A549 (cell line): ENCODE data around the gene FAM174B. TPM values are rescaled to one million over a fixed set of nuclear protein-coding genes. Genes with fewer than 3 reads are reported as not detected.

Experiments used
- ATAC-seq, 2 experiments: fragments of 200-7000 bp in 1 of 2; fragments of >200 bp in 1 of 2; cut with Nextera tagmentation in 1 of 2; cut with Tn5 transposase in 1 of 2; 3 replicates each; pipeline versions ENCODE4 v1.8.0 to v1.9.1; 2018 to 2020; ENCODE audit warnings: mild to moderate bottlenecking in 1 of 2, moderate library complexity in 1 of 2
- CTCF ChIA-PET: fragments of 300-600 bp; sonication (Branson Sonifier 250); formaldehyde crosslinking; extraction: SDS; loops from one replicate; lab custom pipeline; 2021; ENCODE audit warnings: antibody characterized with exemption, inconsistent platforms; lab: Yijun Ruan, JAX
- POLR2A ChIA-PET: fragments of 350-600 bp; formaldehyde crosslinking; extraction: SDS; loops from one replicate; lab custom pipeline; 2021; ENCODE audit warnings: antibody characterized with exemption, inconsistent platforms; lab: Yijun Ruan, JAX
- DNase-seq, 2 experiments: peaks; one replicate each; pipeline versions ENCODE4 v3.0.0 to v3.0.0-alpha.2; 2011 to 2016; ENCODE audit warnings: low read depth in 1 of 2, low spot score in 1 of 2
- FAIRE-seq: peaks from 2 replicates; lab custom pipeline; 2011; peaks lifted over from hg19 to GRCh38; lab: Jason Lieb, UNC
- H3K27ac ChIP-seq, 2 experiments: fragments of >200 bp; sonication (Bioruptor Twin); formaldehyde crosslinking; 3 replicates each; pipeline ENCODE4 v1.5.1; 2016 to 2017
- H3K4me1 ChIP-seq: fragments of >200 bp; sonication (Bioruptor Twin); formaldehyde crosslinking; 3 replicates; pipeline ENCODE4 v1.6.1; 2016
- H3K4me2 ChIP-seq: fragments of >200 bp; sonication (Bioruptor Twin); formaldehyde crosslinking; 3 replicates; pipeline ENCODE4 v1.6.1; 2016
- H3K4me3 ChIP-seq: fragments of >200 bp; sonication (Bioruptor Twin); formaldehyde crosslinking; 3 replicates; pipeline ENCODE4 v1.5.1; 2016
- H3K9me3 ChIP-seq: fragments of >200 bp; sonication (Bioruptor Twin); formaldehyde crosslinking; 3 replicates; pipeline ENCODE4 v1.6.1; 2016
- EHMT2 ChIP-seq: fragments of 200-600 bp; sonication (generic); IDR thresholded peaks from 2 replicates; pipeline ENCODE4 v1.6.1; 2016; ENCODE audit warnings: antibody characterized with exemption, low read depth, mild to moderate bottlenecking, moderate library complexity
- EP300 ChIP-seq, 2 experiments: fragments of >200 bp; sonication (Bioruptor Twin); formaldehyde crosslinking; IDR thresholded peaks; 2 replicates in 1 of 2; 3 replicates in 1 of 2; pipeline ENCODE4 v1.6.1; 2016 to 2017
- FOXS1 ChIP-seq: fragments of 250-450 bp; sonication (Bioruptor Pico); IDR thresholded peaks from 2 replicates; pipeline ENCODE4 v1.5.0; 2020; ENCODE audit warnings: mild to moderate bottlenecking, moderate library complexity
- HEYL ChIP-seq: fragments of 250-450 bp; sonication (Bioruptor Pico); IDR thresholded peaks from 2 replicates; pipeline ENCODE4 v1.8.0; 2021; ENCODE audit warnings: mild to moderate bottlenecking, moderate library complexity
- HOXA7 ChIP-seq: fragments of 250-450 bp; sonication (Bioruptor Pico); IDR thresholded peaks from 2 replicates; pipeline ENCODE4 v1.5.0; 2020; ENCODE audit warnings: mild to moderate bottlenecking, moderate library complexity
- HOXB5 ChIP-seq: fragments of 250-450 bp; sonication (Bioruptor Pico); IDR thresholded peaks from 2 replicates; pipeline ENCODE4 v1.5.0; 2020; ENCODE audit warnings: mild to moderate bottlenecking, moderate library complexity
- KDM1A ChIP-seq: fragments of 200-600 bp; sonication (generic); IDR thresholded peaks from 2 replicates; pipeline ENCODE4 v1.6.1; 2016; ENCODE audit warnings: low read depth, mild to moderate bottlenecking
- KDM5A ChIP-seq: fragments of 200-600 bp; sonication (generic); IDR thresholded peaks from 2 replicates; pipeline ENCODE4 v1.6.1; 2016; ENCODE audit warnings: antibody characterized with exemption, mild to moderate bottlenecking
- MAFK ChIP-seq: fragments of 450-650 bp; IDR thresholded peaks from 2 replicates; pipeline ENCODE4 v1.6.1; 2014; ENCODE audit not compliant: partially characterized antibody
- MAZ ChIP-seq: fragments of 150-350 bp; IDR thresholded peaks from 2 replicates; pipeline ENCODE4 v1.6.1; 2014; ENCODE audit warnings: antibody characterized with exemption, low read depth, low read length, borderline replicate concordance
- NR3C1 ChIP-seq: fragments of >200 bp; sonication (Bioruptor Twin); formaldehyde crosslinking; IDR thresholded peaks from 3 replicates; pipeline ENCODE4 v1.6.1; 2017
- RFX5 ChIP-seq: fragments of 450-650 bp; IDR thresholded peaks from 2 replicates; pipeline ENCODE4 v1.7.1; 2014; ENCODE audit warnings: antibody characterized with exemption, mild to moderate bottlenecking, moderate library complexity
- RNF2 ChIP-seq: fragments of 200-600 bp; sonication (generic); IDR thresholded peaks from 2 replicates; pipeline ENCODE4 v1.6.1; 2016; ENCODE audit warnings: low read depth, mild to moderate bottlenecking, antibody characterized with exemption, moderate library complexity, borderline replicate concordance
- TP53 ChIP-seq: fragments of 250-450 bp; sonication (Bioruptor Pico); IDR thresholded peaks from 2 replicates; pipeline ENCODE4 v1.5.0; 2021; ENCODE audit warnings: mild to moderate bottlenecking, moderate library complexity
- ZFP36 ChIP-seq: fragments of 450-650 bp; IDR thresholded peaks from 2 replicates; pipeline ENCODE4 v1.6.1; 2014; ENCODE audit warnings: borderline replicate concordance; ENCODE audit not compliant: partially characterized antibody
- ZSCAN20 ChIP-seq: fragments of 250-450 bp; sonication (Bioruptor Pico); IDR thresholded peaks from 2 replicates; pipeline ENCODE4 v1.8.0; 2022; ENCODE audit warnings: mild to moderate bottlenecking, moderate library complexity
- WGBS: methylation state at CpG from one replicate; pipeline ENCODE4 v1.1.6; 2017; ENCODE audit errors: missing lambda C conversion rate; 5-methylcytosine and 5-hydroxymethylcytosine counted together
- polyA plus RNA-seq, 4 experiments: library from polyadenylated mRNA; depleted of rRNA in 3 of 4; stranded (reverse); fragments of >200 nt; fragmentation: RNase III in 1 of 4; extraction: RNeasy Plus Mini Kit Qiagen cat#74134 plus additional on column Dnase treatment in 1 of 4; gene quantifications; 2 replicates in 3 of 4; 3 replicates in 1 of 4; pipeline ENCODE4 v1.2.3, GENCODE V29; 2011 to 2017
- TF ChIP-seq, protein P1 (sequence below): IDR thresholded peaks from 2 replicates; pipeline ENCODE4 v1.6.1; 2012
- TF ChIP-seq, protein P2 (sequence below): fragments of 200-600 bp; sonication (generic); IDR thresholded peaks from 2 replicates; pipeline ENCODE4 v1.6.1; 2016; ENCODE audit warnings: antibody characterized with exemption, mild to moderate bottlenecking, moderate library complexity
- TF ChIP-seq, protein P3 (sequence below): fragments of 250-450 bp; sonication (Bioruptor Pico); IDR thresholded peaks from 2 replicates; pipeline ENCODE4 v1.5.0; 2020; ENCODE audit warnings: low read depth, mild to moderate bottlenecking, moderate library complexity

FAM174B gene
- polyA plus RNA-seq, 2 of the 4 experiments (the other 2 are of a cell fraction) = 4.6 to 13.9 TPM

- TF ChIP-seq MAZ = no peak
- no peak for TF ChIP-seq RFX5
- no peak for TF ChIP-seq HOXB5 (CRISPR knock-in tag)
- no peak for TF ChIP-seq MAFK
- TF ChIP-seq FOXS1 (CRISPR knock-in tag) = no peak
- TF ChIP-seq, protein P1, sequence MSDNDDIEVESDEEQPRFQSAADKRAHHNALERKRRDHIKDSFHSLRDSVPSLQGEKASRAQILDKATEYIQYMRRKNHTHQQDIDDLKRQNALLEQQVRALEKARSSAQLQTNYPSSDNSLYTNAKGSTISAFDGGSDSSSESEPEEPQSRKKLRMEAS = no peak
- TF ChIP-seq ZFP36 = no peak
- no peak for TF ChIP-seq NR3C1
- TF ChIP-seq EP300 (IDR thresholded peaks at IDR 0.05) = no peak
- TF ChIP-seq KDM1A = no peak
- peaks cover 17% of the 10 kb centered on the region for H3K9me3 ChIP-seq
- WGBS = 72% methylated on average over 13 of the region's 13 CpGs
- ChIA-PET CTCF (interaction anchor here (1.0 to 1.2 kb wide), 3 partner anchors 41 to 122 kb away, joined by 3 read pairs; no protein-coding TSS in a partner anchor), POLR2A (no interaction called here)
- FAIRE-seq = no peak
- no peak overlapping the region for H3K27ac ChIP-seq
- H3K4me1 ChIP-seq = no peaks in the 10 kb centered on the region
- H3K4me3 ChIP-seq = no peak overlapping the region
- ATAC-seq = peak in 1 of 2 experiments; percentile 12; a peak in 1 of 6 replicates
- DNase-seq = no peak
- H3K4me2 ChIP-seq = no peak overlapping the region
These were observed 11.4 kb downstream of the FAM174B start for GRCh38 chr15:92643849-92644815.

DNA sequence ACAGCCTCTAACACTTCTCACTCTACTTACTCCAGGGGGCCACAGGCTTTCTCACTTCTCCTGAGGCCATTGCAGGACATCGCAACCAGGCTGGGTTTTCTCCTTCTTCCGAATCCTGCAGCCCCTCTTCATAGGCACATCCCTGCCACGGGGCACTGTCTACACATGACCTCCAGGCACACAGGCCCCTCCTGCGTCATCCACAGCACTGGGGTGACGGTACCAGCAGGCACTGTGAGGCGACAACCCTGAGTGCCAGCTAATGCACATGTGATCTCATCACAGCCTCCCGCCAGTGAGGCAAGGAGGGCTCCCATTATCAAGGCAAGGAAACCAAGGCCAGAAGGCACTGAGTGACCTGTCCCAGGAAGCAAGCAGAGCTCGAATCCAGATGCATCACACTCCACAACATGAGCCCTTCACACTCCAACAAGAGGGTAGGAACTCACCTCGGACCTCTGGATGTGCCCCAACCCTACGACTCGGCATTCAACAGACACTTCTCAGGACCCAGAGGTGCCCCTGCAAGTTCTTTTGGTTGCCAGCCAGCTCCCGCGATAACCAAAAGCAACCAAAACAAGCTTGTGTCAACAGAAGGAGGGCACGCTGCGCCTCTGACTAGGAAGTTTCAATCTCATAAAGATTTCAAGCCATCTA, 16.7 kb downstream of the FAM174B start:
- Histone ChIP-seq H3K4me1 (peaks cover 7% of the 10 kb centered on the region; the same call in 2 of the 3 replicates), H3K4me3 (no peak overlapping the region), H3K9me3 (peaks cover 17% of the 10 kb centered on the region), H3K4me2 (0 out of 3 replicates have a peak overlapping the region, but pooled peaks have one; percentile 20), H3K27ac (no peak overlapping the region)
- TF ChIP-seq RFX5 (no peak), HOXA7 (CRISPR knock-in tag) (no peak), KDM5A (no peak), TP53 (CRISPR knock-in tag) (no peak), EHMT2 (no peak), RNF2 (no peak), KDM1A (no peak), HEYL (CRISPR knock-in tag) (no peak), ZSCAN20 (CRISPR knock-in tag) (no peak), MAFK (no peak)
- TF ChIP-seq, protein P2, sequence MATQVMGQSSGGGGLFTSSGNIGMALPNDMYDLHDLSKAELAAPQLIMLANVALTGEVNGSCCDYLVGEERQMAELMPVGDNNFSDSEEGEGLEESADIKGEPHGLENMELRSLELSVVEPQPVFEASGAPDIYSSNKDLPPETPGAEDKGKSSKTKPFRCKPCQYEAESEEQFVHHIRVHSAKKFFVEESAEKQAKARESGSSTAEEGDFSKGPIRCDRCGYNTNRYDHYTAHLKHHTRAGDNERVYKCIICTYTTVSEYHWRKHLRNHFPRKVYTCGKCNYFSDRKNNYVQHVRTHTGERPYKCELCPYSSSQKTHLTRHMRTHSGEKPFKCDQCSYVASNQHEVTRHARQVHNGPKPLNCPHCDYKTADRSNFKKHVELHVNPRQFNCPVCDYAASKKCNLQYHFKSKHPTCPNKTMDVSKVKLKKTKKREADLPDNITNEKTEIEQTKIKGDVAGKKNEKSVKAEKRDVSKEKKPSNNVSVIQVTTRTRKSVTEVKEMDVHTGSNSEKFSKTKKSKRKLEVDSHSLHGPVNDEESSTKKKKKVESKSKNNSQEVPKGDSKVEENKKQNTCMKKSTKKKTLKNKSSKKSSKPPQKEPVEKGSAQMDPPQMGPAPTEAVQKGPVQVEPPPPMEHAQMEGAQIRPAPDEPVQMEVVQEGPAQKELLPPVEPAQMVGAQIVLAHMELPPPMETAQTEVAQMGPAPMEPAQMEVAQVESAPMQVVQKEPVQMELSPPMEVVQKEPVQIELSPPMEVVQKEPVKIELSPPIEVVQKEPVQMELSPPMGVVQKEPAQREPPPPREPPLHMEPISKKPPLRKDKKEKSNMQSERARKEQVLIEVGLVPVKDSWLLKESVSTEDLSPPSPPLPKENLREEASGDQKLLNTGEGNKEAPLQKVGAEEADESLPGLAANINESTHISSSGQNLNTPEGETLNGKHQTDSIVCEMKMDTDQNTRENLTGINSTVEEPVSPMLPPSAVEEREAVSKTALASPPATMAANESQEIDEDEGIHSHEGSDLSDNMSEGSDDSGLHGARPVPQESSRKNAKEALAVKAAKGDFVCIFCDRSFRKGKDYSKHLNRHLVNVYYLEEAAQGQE = no peak
- TF ChIP-seq, protein P3, sequence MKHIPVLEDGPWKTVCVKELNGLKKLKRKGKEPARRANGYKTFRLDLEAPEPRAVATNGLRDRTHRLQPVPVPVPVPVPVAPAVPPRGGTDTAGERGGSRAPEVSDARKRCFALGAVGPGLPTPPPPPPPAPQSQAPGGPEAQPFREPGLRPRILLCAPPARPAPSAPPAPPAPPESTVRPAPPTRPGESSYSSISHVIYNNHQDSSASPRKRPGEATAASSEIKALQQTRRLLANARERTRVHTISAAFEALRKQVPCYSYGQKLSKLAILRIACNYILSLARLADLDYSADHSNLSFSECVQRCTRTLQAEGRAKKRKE = no peak
- ChIA-PET POLR2A (no interaction called here), CTCF (interaction anchor here (2.8 kb wide), 1 partner anchor 118 kb away, joined by 9 read pairs; no protein-coding TSS in a partner anchor)
- FAIRE-seq (no peak), DNase-seq (no peak), ATAC-seq (no peak)
- 75% methylated on average over 15 of the region's 15 CpGs for WGBS
